HUES6 (cell line): ENCODE measurements around the gene COL23A1.

Source experiments
- H3K27ac ChIP-seq: 2 replicates; pipeline ENCODE4 v1.7.0; 2013; ENCODE audit warnings: low read depth, mild to moderate bottlenecking, low read length, inconsistent platforms
- H3K27me3 ChIP-seq: 2 replicates; pipeline ENCODE4 v1.6.1; 2013; ENCODE audit warnings: low read length; ENCODE audit not compliant: control insufficient read depth, insufficient read depth
- H3K36me3 ChIP-seq: 2 replicates; pipeline ENCODE4 v1.6.1; 2013; ENCODE audit warnings: low read length; ENCODE audit not compliant: control insufficient read depth, insufficient read depth
- H3K4me1 ChIP-seq: 2 replicates; pipeline ENCODE4 v1.6.1; 2013; ENCODE audit warnings: low read length; ENCODE audit not compliant: control insufficient read depth, insufficient read depth
- H3K4me3 ChIP-seq: 2 replicates; pipeline ENCODE4 v1.5.1; 2013; ENCODE audit warnings: low read depth, low read length
- H3K9ac ChIP-seq: one replicate; pipeline ENCODE4 v1.6.1; 2013; ENCODE audit warnings: mild to moderate bottlenecking, low read length
- H3K9me3 ChIP-seq: 2 replicates; pipeline ENCODE4 v1.6.1; 2013; ENCODE audit warnings: low read depth, low read length; ENCODE audit not compliant: control insufficient read depth, insufficient read depth

The COL23A1 gene

DNA sequence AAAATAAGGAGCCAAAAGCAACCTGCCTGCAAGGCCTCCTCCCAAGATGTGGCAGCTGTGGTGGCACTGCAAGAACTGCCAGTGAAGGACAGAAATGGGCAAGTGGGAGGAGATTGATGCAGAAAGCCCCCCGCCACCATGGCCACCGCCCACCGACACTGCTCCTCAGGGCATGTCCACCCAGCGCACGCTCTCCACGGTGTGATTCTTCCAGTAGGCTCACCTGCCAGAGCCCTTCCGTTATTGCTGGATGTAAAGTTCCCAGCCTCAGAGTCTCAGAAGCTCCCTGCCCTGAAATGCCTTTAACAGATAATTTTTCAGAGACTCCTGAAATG is 202.4 kb downstream of the COL23A1 start:
- H3K36me3 ChIP-seq: no peaks in the 10 kb centered on the region
- H3K9ac ChIP-seq: no peak overlapping the region
- H3K4me3 ChIP-seq: no peak overlapping the region
- H3K27ac ChIP-seq: no peak overlapping the region
- H3K4me1 ChIP-seq: peaks cover 38% of the 10 kb centered on the region
- H3K9me3 ChIP-seq: no peaks in the 10 kb centered on the region
- H3K27me3 ChIP-seq: no peaks in the 10 kb centered on the region

DNA sequence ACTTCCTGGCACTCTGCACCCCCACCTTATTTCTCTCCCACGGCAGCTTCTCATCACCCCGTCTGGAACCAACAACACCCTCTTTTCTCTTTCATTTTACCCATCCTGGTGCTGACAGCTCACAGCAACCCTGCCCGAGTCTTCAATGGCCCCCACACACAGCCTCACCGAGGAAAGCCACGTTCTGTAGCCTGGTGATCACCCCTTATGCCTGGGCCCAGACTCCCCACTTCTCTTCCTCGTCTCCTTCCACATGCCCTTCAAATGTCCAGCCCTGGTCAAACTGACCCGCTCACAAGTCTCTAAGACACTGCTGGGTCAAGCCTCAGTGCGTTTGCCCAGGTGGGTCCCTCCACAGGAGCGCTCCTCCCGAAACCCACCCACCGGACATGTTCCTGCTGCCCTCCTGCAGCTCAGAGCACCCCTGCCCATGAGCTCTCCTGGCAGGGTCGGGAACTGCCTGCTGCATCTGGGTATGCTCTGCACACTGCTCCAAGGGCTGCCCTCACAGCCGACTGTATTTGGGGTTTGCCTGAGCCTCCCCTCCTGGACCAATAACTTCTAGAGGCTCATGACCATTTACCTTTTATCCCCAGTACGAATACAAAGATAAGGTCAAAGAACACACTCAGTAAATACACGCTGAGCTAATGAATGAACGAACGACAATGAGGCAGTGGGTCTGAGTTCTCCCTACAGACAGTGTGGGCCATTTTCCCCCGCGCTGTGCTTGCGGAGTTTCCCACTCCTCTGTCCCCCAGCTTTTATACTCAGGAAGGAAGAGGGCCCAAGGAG is 202.9 kb downstream of the COL23A1 start:
- H3K4me3 ChIP-seq: no peak overlapping the region
- no peaks in the 10 kb centered on the region for H3K36me3 ChIP-seq
- H3K4me1 ChIP-seq: peaks cover 42% of the 10 kb centered on the region
- H3K9ac ChIP-seq: no peak overlapping the region
- H3K27ac ChIP-seq: no peak overlapping the region
- H3K27me3 ChIP-seq: no peaks in the 10 kb centered on the region
- H3K9me3 ChIP-seq: no peaks in the 10 kb centered on the region

GRCh38 chr5:178386336-178386931 is 203.8 kb downstream of the COL23A1 start:
- Histone ChIP-seq H3K27ac (no peak overlapping the region), H3K9me3 (no peaks in the 10 kb centered on the region), H3K9ac (no peak overlapping the region), H3K27me3 (no peaks in the 10 kb centered on the region), H3K4me1 (peaks cover 45% of the 10 kb centered on the region), H3K36me3 (no peaks in the 10 kb centered on the region), H3K4me3 (no peak overlapping the region)

GRCh38 chr5:178385496-178385890 is 204.7 kb downstream of the COL23A1 start:
- Histone ChIP-seq H3K4me3 (no peak overlapping the region), H3K27ac (no peak overlapping the region), H3K9ac (no peak overlapping the region), H3K27me3 (no peaks in the 10 kb centered on the region), H3K9me3 (no peaks in the 10 kb centered on the region), H3K36me3 (no peaks in the 10 kb centered on the region), H3K4me1 (peaks cover 45% of the 10 kb centered on the region)

- no peaks in the 10 kb centered on the region for H3K27me3 ChIP-seq
- H3K4me1 ChIP-seq: peaks cover 45% of the 10 kb centered on the region
- no peaks in the 10 kb centered on the region for H3K36me3 ChIP-seq
- H3K9me3 ChIP-seq: no peaks in the 10 kb centered on the region
- H3K27ac ChIP-seq: no peak overlapping the region
- no peak overlapping the region for H3K4me3 ChIP-seq
- H3K9ac ChIP-seq: no peak overlapping the region
These were observed 205.2 kb downstream of the COL23A1 start for GRCh38 chr5:178384816-178385495.

DNA sequence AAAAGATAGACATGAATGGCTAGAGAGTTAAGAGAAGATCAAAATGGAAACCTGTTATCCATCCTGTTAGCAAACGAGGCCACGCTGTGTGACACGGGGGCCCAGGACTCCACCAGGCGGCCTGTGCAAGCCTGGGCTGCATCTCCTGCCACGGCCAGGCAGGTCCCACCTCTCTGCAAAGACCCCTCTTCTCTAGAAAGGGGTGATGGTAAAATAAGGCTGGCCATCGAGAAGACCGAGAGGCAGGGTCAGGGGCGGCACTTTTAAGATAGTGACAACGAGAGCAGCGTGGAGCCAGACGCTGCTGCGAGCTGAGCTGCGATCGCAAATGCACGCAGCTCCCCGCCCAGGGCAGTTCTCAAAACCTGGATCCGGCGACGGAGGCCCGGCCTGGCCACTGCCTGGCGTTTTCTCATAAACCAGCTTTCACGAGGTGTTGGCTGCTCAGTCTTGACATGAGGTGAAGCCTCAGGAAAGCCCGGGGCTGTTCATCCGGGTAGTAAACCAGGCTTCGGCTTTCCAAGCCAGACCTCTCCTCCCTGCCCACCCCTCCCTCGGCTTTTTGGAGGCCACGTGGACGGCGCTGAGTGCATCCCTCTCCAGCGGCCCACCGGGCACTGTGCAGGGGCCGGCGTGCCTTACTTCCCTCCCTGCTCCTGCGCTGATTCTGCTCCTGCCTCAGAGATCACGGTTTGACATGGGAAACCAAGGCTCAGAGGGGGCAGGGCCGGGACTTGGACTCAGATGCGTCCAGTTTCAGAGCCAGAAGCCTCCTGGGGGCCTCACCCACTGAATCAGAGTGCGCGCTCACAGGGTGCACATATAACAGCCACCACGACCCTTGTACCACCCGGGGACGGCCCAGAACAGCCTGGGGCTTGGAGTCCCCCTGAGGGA is 206.0 kb downstream of the COL23A1 start:
- Histone ChIP-seq H3K9ac (no peak overlapping the region), H3K4me3 (no peak overlapping the region), H3K27me3 (no peaks in the 10 kb centered on the region), H3K4me1 (peaks cover 45% of the 10 kb centered on the region), H3K36me3 (no peaks in the 10 kb centered on the region), H3K9me3 (no peaks in the 10 kb centered on the region), H3K27ac (no peak overlapping the region)

DNA sequence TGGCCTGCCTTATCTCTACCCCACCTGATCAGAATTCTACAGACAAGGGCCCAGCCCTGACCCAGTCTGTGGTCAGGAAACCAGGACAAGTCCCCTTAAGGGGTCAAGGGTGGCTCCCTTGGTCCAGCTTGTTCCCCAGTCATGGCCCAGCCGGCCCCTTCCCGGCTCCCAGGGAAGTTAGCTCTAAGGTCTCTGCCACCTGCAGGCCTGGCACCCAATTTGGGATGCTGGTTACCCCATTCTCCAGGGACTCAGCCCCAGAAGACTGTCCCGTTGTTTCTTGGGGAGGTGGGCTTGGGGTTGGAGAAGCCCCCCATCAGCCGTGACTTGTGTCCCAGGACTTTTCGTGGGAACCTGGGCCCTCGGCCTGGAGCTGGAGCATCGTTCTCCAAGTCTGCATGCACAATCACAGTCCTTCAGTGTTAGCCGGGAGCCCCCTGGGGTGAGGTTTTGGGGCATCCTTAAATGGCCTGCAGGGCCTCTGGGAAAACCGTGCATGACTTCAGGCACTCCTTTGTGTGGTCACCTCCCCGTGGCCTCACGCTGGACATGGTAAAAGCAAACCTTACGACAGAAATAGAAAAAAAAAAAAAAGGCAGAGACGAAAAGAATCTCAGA is 206.8 kb downstream of the COL23A1 start:
- H3K27ac ChIP-seq: no peak overlapping the region
- no peaks in the 10 kb centered on the region for H3K9me3 ChIP-seq
- H3K36me3 ChIP-seq: no peaks in the 10 kb centered on the region
- H3K27me3 ChIP-seq: no peaks in the 10 kb centered on the region
- no peak overlapping the region for H3K4me3 ChIP-seq
- H3K9ac ChIP-seq: no peak overlapping the region
- peaks cover 45% of the 10 kb centered on the region for H3K4me1 ChIP-seq

DNA sequence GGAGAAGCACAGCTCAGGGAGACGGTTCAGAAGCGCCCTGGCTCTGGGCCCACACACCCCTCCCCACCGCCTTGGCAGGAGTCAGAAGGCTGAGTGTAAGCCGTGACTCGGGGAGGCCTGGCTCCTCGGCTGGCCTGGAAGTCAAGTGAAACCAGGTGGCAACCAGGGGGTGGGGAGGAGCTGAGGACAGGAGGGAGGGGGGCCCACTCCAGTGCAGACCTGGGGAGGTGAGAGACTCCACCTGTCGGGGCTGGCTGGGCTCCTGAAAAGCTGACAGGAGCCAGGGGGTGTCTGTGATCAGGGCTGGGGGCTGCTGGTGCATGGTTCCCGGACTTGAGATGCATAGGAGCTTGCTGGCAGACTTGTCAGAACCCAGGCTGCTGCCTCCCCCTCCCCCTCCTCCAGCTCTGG is 207.4 kb downstream of the COL23A1 start:
- H3K27ac ChIP-seq: no peak overlapping the region
- no peaks in the 10 kb centered on the region for H3K9me3 ChIP-seq
- H3K36me3 ChIP-seq: no peaks in the 10 kb centered on the region
- no peaks in the 10 kb centered on the region for H3K27me3 ChIP-seq
- no peak overlapping the region for H3K4me3 ChIP-seq
- no peak overlapping the region for H3K9ac ChIP-seq
- H3K4me1 ChIP-seq: peaks cover 45% of the 10 kb centered on the region

DNA sequence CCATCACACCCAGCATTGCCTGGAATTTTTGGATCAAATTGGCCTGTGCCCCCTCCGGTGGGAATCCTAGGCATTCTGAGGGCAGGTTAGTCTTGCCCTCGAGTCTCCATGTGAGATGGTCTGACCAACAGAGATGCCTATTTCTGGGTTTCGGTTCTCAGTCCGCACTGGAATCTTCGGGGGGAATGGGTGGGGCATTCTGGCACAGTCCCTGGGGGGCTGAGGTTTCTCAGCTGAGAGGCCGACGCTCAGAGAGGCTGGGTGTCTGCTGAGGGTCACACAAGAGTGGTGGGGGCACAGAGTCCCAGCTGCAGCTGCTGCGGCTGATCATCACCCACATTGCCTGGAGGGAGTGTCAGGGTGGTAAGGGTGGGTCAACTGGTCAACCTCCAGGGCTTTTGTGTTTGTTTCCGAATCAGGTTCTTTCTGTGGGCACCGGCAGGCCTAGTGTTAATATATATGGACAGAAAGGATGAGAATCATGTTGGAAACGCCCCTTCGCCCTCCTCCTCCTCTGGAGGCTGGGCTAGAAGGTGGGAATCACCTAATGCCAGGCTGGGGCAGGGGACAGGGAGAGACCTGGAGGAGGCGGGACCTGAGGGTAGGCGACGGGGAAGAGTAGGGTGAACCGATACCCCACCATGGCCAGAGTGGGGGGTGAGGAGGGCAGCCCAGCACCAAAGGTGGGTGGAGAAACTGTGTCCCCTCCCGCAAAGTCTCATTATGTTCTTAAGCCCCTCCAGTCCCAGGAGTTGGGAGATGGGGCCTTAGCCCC is 208.1 kb downstream of the COL23A1 start:
- H3K36me3 ChIP-seq: no peaks in the 10 kb centered on the region
- H3K27ac ChIP-seq: no peak overlapping the region
- H3K9ac ChIP-seq: no peak overlapping the region

DNA sequence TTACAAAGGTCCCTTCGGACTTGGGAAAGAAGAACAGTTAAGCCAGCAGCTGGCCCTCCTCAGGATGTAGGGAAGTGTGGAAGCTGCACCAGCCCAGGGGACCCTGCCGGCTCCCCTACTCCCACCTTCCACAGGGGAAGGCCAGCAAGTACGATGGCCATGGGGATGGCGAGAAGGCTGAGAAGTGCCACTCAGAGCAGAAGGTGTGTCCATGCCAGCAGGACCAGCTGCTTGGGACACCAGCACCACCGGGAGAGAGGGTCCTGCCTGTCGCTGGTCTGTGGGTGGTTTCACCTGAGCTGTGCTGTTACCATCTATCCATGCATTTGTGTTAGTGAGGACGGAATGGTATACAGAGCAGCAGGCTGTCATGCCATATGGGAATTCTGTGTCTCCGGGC is 209.0 kb downstream of the COL23A1 start:
- H3K27ac ChIP-seq: no peak overlapping the region
- no peaks in the 10 kb centered on the region for H3K9me3 ChIP-seq
- peaks cover 33% of the 10 kb centered on the region for H3K4me1 ChIP-seq
- H3K36me3 ChIP-seq: no peaks in the 10 kb centered on the region
- H3K9ac ChIP-seq: no peak overlapping the region
- no peak overlapping the region for H3K4me3 ChIP-seq
- no peaks in the 10 kb centered on the region for H3K27me3 ChIP-seq

More for the DNA sequence above, 208.1 kb downstream of the COL23A1 start:
- H3K27me3 ChIP-seq: no peaks in the 10 kb centered on the region
- H3K4me3 ChIP-seq: no peak overlapping the region
- H3K4me1 ChIP-seq: peaks cover 40% of the 10 kb centered on the region
- H3K9me3 ChIP-seq: no peaks in the 10 kb centered on the region
